HUDEP-2 (cell line): Measurements from ENCODE around the gene GLT6D1.
A peak's percentile ranks its signal among the peaks of the same experiment; 100 is the strongest.

Experiments
- DNase-seq, 76 experiments: peaks; one replicate each; lab custom pipeline; 2025; ENCODE audit not compliant: unreplicated experiment in 76 of 76; lab: John Stamatoyannopoulos, UW

GLT6D1 gene

GRCh38 chr9:135610290-135611141 is 28.8 kb downstream of the GLT6D1 start:
- no peak for DNase-seq

GRCh38 chr9:135609366-135609955 is 29.9 kb downstream of the GLT6D1 start:
- DNase-seq = no peak

GRCh38 chr9:135608999-135609317 is 30.4 kb downstream of the GLT6D1 start:
- no peak for DNase-seq

- no peak for DNase-seq
These were observed 30.9 kb downstream of the GLT6D1 start for GRCh38 chr9:135608294-135608998.

- DNase-seq = no peak
These were observed 31.7 kb downstream of the GLT6D1 start for GRCh38 chr9:135607401-135608293.

- no peak for DNase-seq
These were observed 32.5 kb downstream of the GLT6D1 start for GRCh38 chr9:135606885-135607259.

- no peak for DNase-seq
These were observed 34.0 kb downstream of the GLT6D1 start for GRCh38 chr9:135605238-135605781.

- DNase-seq = no peak
These were observed 34.7 kb downstream of the GLT6D1 start for GRCh38 chr9:135604437-135605237.

GRCh38 chr9:135602789-135603481 is 36.4 kb downstream of the GLT6D1 start:
- DNase-seq = peak in 48 of 76 experiments; percentile 4 to 66 (median 26)

GRCh38 chr9:135601988-135602387 is 37.4 kb downstream of the GLT6D1 start:
- no peak for DNase-seq

- no peak for DNase-seq
These were observed 39.0 kb downstream of the GLT6D1 start for GRCh38 chr9:135600296-135600817.

- DNase-seq = no peak
These were observed 43.1 kb downstream of the GLT6D1 start for GRCh38 chr9:135596211-135596610.

- no peak for DNase-seq
These were observed 46.7 kb downstream of the GLT6D1 start for GRCh38 chr9:135592625-135593024.

GRCh38 chr9:135592331-135592590 is 47.1 kb downstream of the GLT6D1 start:
- no peak for DNase-seq

- no peak for DNase-seq
These were observed 47.6 kb downstream of the GLT6D1 start for GRCh38 chr9:135591506-135592330.

- no peak for DNase-seq
These were observed 48.8 kb downstream of the GLT6D1 start for GRCh38 chr9:135590486-135591079.

- no peak for DNase-seq
These were observed 49.5 kb downstream of the GLT6D1 start for GRCh38 chr9:135589596-135590485.
